Activated naive CD4-positive, alpha-beta T cell treated with anti-CD3 and anti-CD28 coated beads for 36 hours (primary cell): ENCODE results near the gene QRFP. TPM values are rescaled to one million over a fixed set of nuclear protein-coding genes. Genes with fewer than 3 reads are reported as not detected.
"Not testable (repeated sequence)": the region's sequence is repeated elsewhere in the genome, so short reads cannot be mapped to it uniquely, and the experiment has no call there.

Experiments used
- CTCF ChIA-PET: fragments of 350-600 bp; sonication (Branson Sonifier 250); formaldehyde crosslinking; loops from one replicate; lab custom pipeline; 2021; ENCODE audit warnings: antibody characterized with exemption; lab: Charles Lee
- DNase-seq: peaks from one replicate; pipeline ENCODE4 v3.0.0-alpha.2; 2020
- H3K27ac Mint-ChIP-seq: one replicate; pipeline ENCODE4 v1.8.0; 2021; ENCODE audit warnings: mild to moderate bottlenecking, mixed read lengths
- H3K27me3 Mint-ChIP-seq: one replicate; pipeline ENCODE4 v1.8.0; 2021; ENCODE audit warnings: low read depth, mixed read lengths
- H3K36me3 Mint-ChIP-seq: one replicate; pipeline ENCODE4 v1.8.0; 2021; ENCODE audit warnings: low read depth, mixed read lengths
- H3K4me1 Mint-ChIP-seq: one replicate; pipeline ENCODE4 v1.8.0; 2021; ENCODE audit warnings: low read depth, mixed read lengths
- H3K4me3 Mint-ChIP-seq: one replicate; pipeline ENCODE4 v1.8.0; 2021; ENCODE audit warnings: mild to moderate bottlenecking, moderate library complexity, mixed read lengths
- H3K9me3 Mint-ChIP-seq: one replicate; pipeline ENCODE4 v1.8.0; 2021; ENCODE audit warnings: mixed read lengths
- intact Hi-C: fragments of 100-400 bp; cut with micrococcal nuclease; formaldehyde crosslinking; loops from one replicate; pipeline ENCODE4 v1.15.1; 2023
- total RNA-seq, 2 experiments: library from RNA; stranded (reverse); gene quantifications; one replicate each; pipeline ENCODE4 v1.2.3, GENCODE V29; 2021

QRFP gene
- total RNA-seq, 2 experiments from 2014 or later = not detected

GRCh38 chr9:130854092-130854491, 42.5 kb downstream of the QRFP start:
- no peaks in the 10 kb centered on the region for H3K36me3 Mint-ChIP-seq
- no peaks in the 10 kb centered on the region for H3K4me1 Mint-ChIP-seq
- intact Hi-C loops = no loop called here
- no peak overlapping the region for H3K27ac Mint-ChIP-seq
- H3K27me3 Mint-ChIP-seq = no peaks in the 10 kb centered on the region
- CTCF ChIA-PET = no interaction called here
- no peaks in the 10 kb centered on the region for H3K9me3 Mint-ChIP-seq
- H3K4me3 Mint-ChIP-seq = no peak overlapping the region
- no peak for DNase-seq

- H3K4me1 Mint-ChIP-seq = no peaks in the 10 kb centered on the region
- intact Hi-C loops = no loop called here
- no peaks in the 10 kb centered on the region for H3K9me3 Mint-ChIP-seq
- H3K36me3 Mint-ChIP-seq = no peaks in the 10 kb centered on the region
- H3K4me3 Mint-ChIP-seq = no peak overlapping the region
- DNase-seq = no peak
- H3K27me3 Mint-ChIP-seq = no peaks in the 10 kb centered on the region
- no peak overlapping the region for H3K27ac Mint-ChIP-seq
- CTCF ChIA-PET = interaction anchor here (0.6 to 1.8 kb wide), 4 partner anchors 10 to 146 kb away, joined by 3 to 4 read pairs (median 4); no protein-coding TSS in a partner anchor
Measured at GRCh38 chr9:130852801-130853200, 43.8 kb downstream of the QRFP start.

- intact Hi-C loops = no loop called here
- Mint-ChIP-seq H3K9me3 (no peaks in the 10 kb centered on the region), H3K27ac (no peak overlapping the region), H3K4me3 (no peak overlapping the region), H3K36me3 (no peaks in the 10 kb centered on the region), H3K27me3 (no peaks in the 10 kb centered on the region), H3K4me1 (peaks cover under 1% of the 10 kb centered on the region)
- CTCF ChIA-PET = no interaction called here
- DNase-seq = no peak
Measured at GRCh38 chr9:130849356-130849755, 47.3 kb downstream of the QRFP start.

- H3K9me3 Mint-ChIP-seq, CTCF ChIA-PET, DNase-seq, H3K27me3 Mint-ChIP-seq, H3K36me3 Mint-ChIP-seq, H3K4me1 Mint-ChIP-seq, H3K4me3 Mint-ChIP-seq, intact Hi-C loops, H3K27ac Mint-ChIP-seq: not testable (repeated sequence)
Measured at GRCh38 chr9:130848514-130848913, 48.1 kb downstream of the QRFP start.

GRCh38 chr9:130847306-130848217, 49.0 kb downstream of the QRFP start:
- Mint-ChIP-seq H3K36me3 (no peaks in the 10 kb centered on the region), H3K4me3 (no peak overlapping the region), H3K27ac (no peak overlapping the region), H3K4me1 (peaks cover 4% of the 10 kb centered on the region), H3K27me3 (no peaks in the 10 kb centered on the region), H3K9me3 (no peaks in the 10 kb centered on the region)
- intact Hi-C loops = no loop called here
- CTCF ChIA-PET = interaction anchor here (1.4 kb wide), 1 partner anchor 166 kb away, joined by 3 read pairs; no protein-coding TSS in a partner anchor
- no peak for DNase-seq

GRCh38 chr9:130846487-130847305, 49.9 kb downstream of the QRFP start:
- CTCF ChIA-PET = interaction anchor here (0.6 to 1.6 kb wide), 5 partner anchors 11 to 165 kb away, joined by 3 to 5 read pairs (median 3); no protein-coding TSS in a partner anchor
- intact Hi-C loops = no loop called here
- Mint-ChIP-seq H3K36me3 (no peaks in the 10 kb centered on the region), H3K27ac (no peak overlapping the region), H3K4me1 (peaks cover 7% of the 10 kb centered on the region), H3K27me3 (no peaks in the 10 kb centered on the region), H3K9me3 (no peaks in the 10 kb centered on the region), H3K4me3 (no peak overlapping the region)
- no peak for DNase-seq

- Mint-ChIP-seq H3K4me3 (no peak overlapping the region), H3K36me3 (no peaks in the 10 kb centered on the region), H3K4me1 (peaks cover 8% of the 10 kb centered on the region), H3K9me3 (no peaks in the 10 kb centered on the region), H3K27me3 (no peaks in the 10 kb centered on the region), H3K27ac (no peak overlapping the region)
- DNase-seq = no peak
- intact Hi-C loops = no loop called here
- CTCF ChIA-PET = interaction anchor here (0.6 to 1.6 kb wide), 5 partner anchors 12 to 164 kb away, joined by 3 to 5 read pairs (median 3); no protein-coding TSS in a partner anchor
Measured at GRCh38 chr9:130845901-130846481, 50.6 kb downstream of the QRFP start.

- intact Hi-C loops = no loop called here
- no peaks in the 10 kb centered on the region for H3K27me3 Mint-ChIP-seq
- no peak overlapping the region for H3K27ac Mint-ChIP-seq
- H3K36me3 Mint-ChIP-seq = no peaks in the 10 kb centered on the region
- CTCF ChIA-PET = interaction anchor here (1.5 to 1.6 kb wide), 2 partner anchors 21 to 139 kb away, joined by 4 to 5 read pairs; no protein-coding TSS in a partner anchor
- no peak overlapping the region for H3K4me3 Mint-ChIP-seq
- H3K9me3 Mint-ChIP-seq = no peaks in the 10 kb centered on the region
- H3K4me1 Mint-ChIP-seq = peaks cover 9% of the 10 kb centered on the region
- DNase-seq = no peak
Measured at GRCh38 chr9:130845254-130845653, 51.4 kb downstream of the QRFP start.

GRCh38 chr9:130844044-130844451, 52.6 kb downstream of the QRFP start:
- no peaks in the 10 kb centered on the region for H3K9me3 Mint-ChIP-seq
- no peak overlapping the region for H3K27ac Mint-ChIP-seq
- intact Hi-C loops = no loop called here
- CTCF ChIA-PET = no interaction called here
- H3K4me1 Mint-ChIP-seq = peaks cover 10% of the 10 kb centered on the region
- no peaks in the 10 kb centered on the region for H3K36me3 Mint-ChIP-seq
- H3K4me3 Mint-ChIP-seq = no peak overlapping the region
- H3K27me3 Mint-ChIP-seq = no peaks in the 10 kb centered on the region
- no peak for DNase-seq

- DNase-seq = no peak
- Mint-ChIP-seq H3K4me1 (peaks cover 10% of the 10 kb centered on the region), H3K27me3 (no peaks in the 10 kb centered on the region), H3K4me3 (no peak overlapping the region), H3K9me3 (no peaks in the 10 kb centered on the region), H3K27ac (no peak overlapping the region), H3K36me3 (no peaks in the 10 kb centered on the region)
- intact Hi-C loops = no loop called here
- CTCF ChIA-PET = no interaction called here
Measured at GRCh38 chr9:130843049-130843908, 53.3 kb downstream of the QRFP start.
